ENCODE results near the gene RBM24. TPM values are rescaled to one million over a fixed set of nuclear protein-coding genes. Genes with fewer than 3 reads are reported as not detected.

RBM24 gene
- total and polyA plus RNA-seq, 2 of the 13 experiments (the other 11 are each of a cell fraction or from before 2014, with no cell fraction given): 1.5 to 14.2 TPM

- no peaks in the 10 kb centered on the region for H3K27me3 ChIP-seq (ENCODE audit: control insufficient read depth in 1 of 2, insufficient read depth in 2 of 2, low read length in 2 of 2)
- in situ Hi-C loops (cut with HindIII; ENCODE audit: extremely low pct_ligation_motif_present, low pct_unique_long_range_greater_than_20kb): no loop called here
- no peaks in the 10 kb centered on the region for H4K20me1 ChIP-seq (ENCODE audit: insufficient read depth, low read length)
- DNase-seq (ENCODE audit: low spot score): no peak
- no peaks in the 10 kb centered on the region for H3K36me3 ChIP-seq (replicated peaks in 1 of 2; ENCODE audit: control insufficient read depth in 1 of 2, insufficient read depth in 2 of 2, low read length in 2 of 2)
- no peaks in the 10 kb centered on the region for H3K9me3 ChIP-seq (ENCODE audit: low read length)
- intact Hi-C loops (cut with micrococcal nuclease; ENCODE audit: unreplicated experiment): no loop called here
- TF ChIP-seq ZNF510 (CRISPR knock-in tag; IDR thresholded peaks at IDR 0.05; ENCODE audit: low read depth) (no peak), MAFF (IDR thresholded peaks at IDR 0.05; ENCODE audit: low read depth, low read length) (peak; percentile 89), ZNF512 (CRISPR knock-in tag; IDR thresholded peaks at IDR 0.05) (no peak), ZNF207 (IDR thresholded peaks at IDR 0.05; ENCODE audit: borderline replicate concordance) (no peak), ZNF563 (CRISPR knock-in tag; IDR thresholded peaks at IDR 0.05) (no peak), ZNF407 (CRISPR knock-in tag; IDR thresholded peaks at IDR 0.05; ENCODE audit: not compliant biosample characterization) (no peak), ARID5B (CRISPR knock-in tag; IDR thresholded peaks at IDR 0.05) (no peak), MAFK (conservative IDR thresholded peaks at IDR 0.05 in 1 of 2, IDR thresholded peaks at IDR 0.05 in 1 of 2; ENCODE audit: low read length in 2 of 2) (peak; percentile 89 to 93)
- no peak overlapping the region for H3K27ac ChIP-seq (ENCODE audit: extremely low read length, insufficient read depth, low read length)
- no peak overlapping the region for H3K4me3 ChIP-seq (replicated peaks in 1 of 3; ENCODE audit: insufficient read depth in 1 of 3, low read depth in 2 of 3, low read length in 3 of 3)
- H3K9ac ChIP-seq (ENCODE audit: insufficient read depth, low read depth, low read length): no peak overlapping the region
- no peak for ATAC-seq
- ChIA-PET POLR2A (no interaction called here), CTCF (ENCODE audit: low intra/inter-chr PET ratio, low total read pairs) (no interaction called here)
- H3K4me1 ChIP-seq (ENCODE audit: insufficient read depth, low read length): peaks cover 8% of the 10 kb centered on the region; the same call in 1 of the 2 replicates
- BruUV-seq (replicated peaks): no TSS peak
- WGBS (ENCODE audit: low lambda C conversion rate): 92% methylated on average over 5 of the region's 5 CpGs
- no peak overlapping the region for H2AFZ ChIP-seq (ENCODE audit: low read length)
- no peak overlapping the region for H3K4me2 ChIP-seq (ENCODE audit: low read depth, low read length)
- H3K79me2 ChIP-seq (ENCODE audit: insufficient read depth, low read length): no peaks in the 10 kb centered on the region
- FAIRE-seq: no peak
Observed at GRCh38 chr6:17292600-17293133, 11.5 kb downstream of the RBM24 start.

Data from HepG2 (cell line).